T-helper 17 cell (primary cell): ENCODE results near the gene EHMT2. TPM values are rescaled to one million over a fixed set of nuclear protein-coding genes. Genes with fewer than 3 reads are reported as not detected.
"Not testable (repeated sequence)": the region's sequence is repeated elsewhere in the genome, so short reads cannot be mapped to it uniquely, and the experiment has no call there.

Experiments used
- ATAC-seq: fragments of 150-1000 bp; cut with Tn5 transposase; 2 replicates; pipeline ENCODE4 v1.10.0; 2021; ENCODE audit warnings: mild to moderate bottlenecking, moderate library complexity
- DNase-seq, 3 donors: peaks; one replicate each; pipeline versions ENCODE4 v3.0.0 to v3.0.0-alpha.2; 2020 to 2021
- H3K9me3 ChIP-seq: one replicate; pipeline ENCODE4 v1.7.0; 2013; ENCODE audit warnings: low read length, mild to moderate bottlenecking; ENCODE audit not compliant: control insufficient read depth, poor library complexity, severe bottlenecking
- H3K27ac Mint-ChIP-seq: one replicate; pipeline ENCODE4 v1.8.0; 2022; ENCODE audit warnings: mild to moderate bottlenecking, moderate library complexity, mixed read lengths
- H3K27me3 Mint-ChIP-seq: one replicate; pipeline ENCODE4 v1.8.0; 2022; ENCODE audit warnings: mixed read lengths
- H3K36me3 Mint-ChIP-seq: one replicate; pipeline ENCODE4 v1.8.0; 2022; ENCODE audit warnings: low read depth, mixed read lengths
- H3K4me1 Mint-ChIP-seq: one replicate; pipeline ENCODE4 v1.8.0; 2022; ENCODE audit warnings: mild to moderate bottlenecking, mixed read lengths
- H3K4me3 Mint-ChIP-seq: one replicate; pipeline ENCODE4 v1.8.0; 2022; ENCODE audit warnings: mild to moderate bottlenecking, moderate library complexity, mixed read lengths
- total RNA-seq, 4 donors: library from RNA in 2 of 4; stranded (reverse) in 2 of 4; gene quantifications; one replicate each; pipeline ENCODE4 v1.2.3 and lab custom pipeline; 2022 to 2026

Gene EHMT2
- total RNA-seq, 2 donors from 2014 or later: 40.4 to 46.2 TPM

- Mint-ChIP-seq H3K27me3 (peaks cover 5% of the 10 kb centered on the region), H3K36me3 (no peaks in the 10 kb centered on the region), H3K4me3 (no peak overlapping the region), H3K4me1 (no peaks in the 10 kb centered on the region), H3K27ac (no peak overlapping the region)
- no peak for ATAC-seq
- no peak for DNase-seq
- H3K9me3 ChIP-seq: no peaks in the 10 kb centered on the region
Measured at GRCh38 chr6:31927863-31928671, 30.6 kb upstream of the EHMT2 start.

GRCh38 chr6:31927242-31927862, 29.9 kb upstream of the EHMT2 start, which contains the start of gene C2:
C2 (plus strand) TSS chr6:31927717; CDS start chr6:31927753, 36 bp downstream.
- H3K36me3 Mint-ChIP-seq: no peaks in the 10 kb centered on the region
- H3K9me3 ChIP-seq: no peaks in the 10 kb centered on the region
- H3K27ac Mint-ChIP-seq: no peak within 1 kb of the TSS
- DNase-seq (no peak), ATAC-seq (no peak)
- no peak within 1 kb of the TSS for H3K4me3 Mint-ChIP-seq
- H3K4me1 Mint-ChIP-seq: no peaks in the 10 kb centered on the region
- peaks cover 5% of the 10 kb centered on the region for H3K27me3 Mint-ChIP-seq

- no peaks in the 10 kb centered on the region for H3K9me3 ChIP-seq
- DNase-seq (no peak), ATAC-seq (no peak)
- H3K36me3 Mint-ChIP-seq: no peaks in the 10 kb centered on the region
- no peaks in the 10 kb centered on the region for H3K4me1 Mint-ChIP-seq
- H3K27ac Mint-ChIP-seq: no peak overlapping the region
- no peak overlapping the region for H3K4me3 Mint-ChIP-seq
- no peaks in the 10 kb centered on the region for H3K27me3 Mint-ChIP-seq
Measured at GRCh38 chr6:31922942-31923341, 25.4 kb upstream of the EHMT2 start.

GRCh38 chr6:31920811-31921210, 23.3 kb upstream of the EHMT2 start:
- Mint-ChIP-seq H3K27ac (no peak overlapping the region), H3K4me1 (no peaks in the 10 kb centered on the region), H3K36me3 (peaks cover 2% of the 10 kb centered on the region), H3K27me3 (peaks cover 3% of the 10 kb centered on the region), H3K4me3 (no peak overlapping the region)
- DNase-seq (no peak), ATAC-seq (no peak)
- no peaks in the 10 kb centered on the region for H3K9me3 ChIP-seq

GRCh38 chr6:31919624-31920303, 22.3 kb upstream of the EHMT2 start:
- Mint-ChIP-seq H3K36me3 (peaks cover 6% of the 10 kb centered on the region), H3K4me1 (peaks cover 3% of the 10 kb centered on the region), H3K27ac (no peak overlapping the region), H3K4me3 (no peak overlapping the region), H3K27me3 (peaks cover 13% of the 10 kb centered on the region)
- ATAC-seq (no peak), DNase-seq (no peak)
- no peaks in the 10 kb centered on the region for H3K9me3 ChIP-seq

- Mint-ChIP-seq H3K4me3 (no peak overlapping the region), H3K27ac (no peak overlapping the region), H3K36me3 (peaks cover 6% of the 10 kb centered on the region), H3K4me1 (peaks cover 3% of the 10 kb centered on the region), H3K27me3 (peaks cover 14% of the 10 kb centered on the region)
- no peak for ATAC-seq
- H3K9me3 ChIP-seq: no peaks in the 10 kb centered on the region
- no peak for DNase-seq
Measured at GRCh38 chr6:31918069-31918720, 20.7 kb upstream of the EHMT2 start.

GRCh38 chr6:31915756-31916155, 18.3 kb upstream of the EHMT2 start:
- H3K27ac Mint-ChIP-seq: no peak overlapping the region

GRCh38 chr6:31915351-31915750, 17.9 kb upstream of the EHMT2 start:
- no peak for ATAC-seq

More at GRCh38 chr6:31915756-31916155, 18.3 kb upstream of the EHMT2 start:
- ATAC-seq (no peak), DNase-seq (no peak)
- Mint-ChIP-seq H3K4me1 (peaks cover 3% of the 10 kb centered on the region), H3K27me3 (peaks cover 24% of the 10 kb centered on the region), H3K36me3 (peaks cover 6% of the 10 kb centered on the region), H3K4me3 (no peak overlapping the region)
- H3K9me3 ChIP-seq: no peaks in the 10 kb centered on the region

GRCh38 chr6:31911826-31912585, 14.5 kb upstream of the EHMT2 start:
- peaks cover 3% of the 10 kb centered on the region for H3K4me1 Mint-ChIP-seq
- ATAC-seq (no peak), DNase-seq (no peak)
- H3K27me3 Mint-ChIP-seq: peaks cover 33% of the 10 kb centered on the region
- H3K4me3 Mint-ChIP-seq: no peak overlapping the region
- H3K36me3 Mint-ChIP-seq: peaks cover 6% of the 10 kb centered on the region
- H3K9me3 ChIP-seq: no peaks in the 10 kb centered on the region
- H3K27ac Mint-ChIP-seq: no peak overlapping the region

More at GRCh38 chr6:31915351-31915750, 17.9 kb upstream of the EHMT2 start:
- H3K36me3 Mint-ChIP-seq: peaks cover 6% of the 10 kb centered on the region
- H3K4me1 Mint-ChIP-seq: peaks cover 3% of the 10 kb centered on the region
- no peak for DNase-seq
- no peak overlapping the region for H3K4me3 Mint-ChIP-seq
- H3K9me3 ChIP-seq: no peaks in the 10 kb centered on the region
- H3K27me3 Mint-ChIP-seq: peaks cover 25% of the 10 kb centered on the region
- no peak overlapping the region for H3K27ac Mint-ChIP-seq

- not testable (repeated sequence) for H3K27ac Mint-ChIP-seq, H3K4me1 Mint-ChIP-seq, H3K36me3 Mint-ChIP-seq, DNase-seq, H3K4me3 Mint-ChIP-seq, ATAC-seq, H3K9me3 ChIP-seq
- H3K27me3 Mint-ChIP-seq: peaks cover 24% of the 10 kb centered on the region
Measured at GRCh38 chr6:31909298-31909697, 11.8 kb upstream of the EHMT2 start.

GRCh38 chr6:31908791-31909190, 11.3 kb upstream of the EHMT2 start:
- no peaks in the 10 kb centered on the region for H3K9me3 ChIP-seq
- DNase-seq (no peak), ATAC-seq (no peak)
- no peak overlapping the region for H3K27ac Mint-ChIP-seq
- peaks cover 24% of the 10 kb centered on the region for H3K27me3 Mint-ChIP-seq
- no peak overlapping the region for H3K4me3 Mint-ChIP-seq
- peaks cover 4% of the 10 kb centered on the region for H3K4me1 Mint-ChIP-seq
- H3K36me3 Mint-ChIP-seq: no peaks in the 10 kb centered on the region

- not testable (repeated sequence) for H3K27ac Mint-ChIP-seq, ATAC-seq, H3K9me3 ChIP-seq, H3K4me3 Mint-ChIP-seq, DNase-seq, H3K36me3 Mint-ChIP-seq, H3K4me1 Mint-ChIP-seq
- H3K27me3 Mint-ChIP-seq: peaks cover 24% of the 10 kb centered on the region
Measured at GRCh38 chr6:31908255-31908654, 10.8 kb upstream of the EHMT2 start.
